Esophagus muscularis mucosa (tissue), 4 donors: ENCODE data around the gene SPAAR. TPM values are rescaled to one million over a fixed set of nuclear protein-coding genes. Genes with fewer than 3 reads are reported as not detected.

ENCODE experiments used
- DNase-seq: peaks from one replicate; pipeline ENCODE4 v3.0.0-alpha.2; 2017; ENCODE audit errors: extremely low spot score
- H3K27ac ChIP-seq, 4 donors: fragments of 200-600 bp; sonication (generic); replicated peaks in 1 of 4; 1 replicate in 3 of 4; 2 replicates in 1 of 4; pipeline ENCODE4 v1.5.1; 2016 to 2019; ENCODE audit warnings: mild to moderate bottlenecking in 1 of 4
- H3K27me3 ChIP-seq, 4 donors: fragments of 200-600 bp; sonication (generic); one replicate each; pipeline versions ENCODE4 v1.5.1 to v1.6.0; 2016 to 2019
- H3K36me3 ChIP-seq, 4 donors: fragments of 200-600 bp; sonication (generic); one replicate each; pipeline ENCODE4 v1.5.1; 2016 to 2019
- H3K4me1 ChIP-seq, 4 donors: fragments of 200-600 bp; sonication (generic); one replicate each; pipeline ENCODE4 v1.5.1; 2016 to 2019
- H3K4me3 ChIP-seq, 4 donors: fragments of 200-600 bp; sonication (generic); 1 replicate in 2 of 4; 2 replicates in 2 of 4; pipeline ENCODE4 v1.5.1; 2016 to 2019; ENCODE audit warnings: mild to moderate bottlenecking in 4 of 4, moderate library complexity in 1 of 4
- H3K9me3 ChIP-seq, 4 donors: fragments of 200-600 bp; sonication (generic); 1 replicate in 3 of 4; 2 replicates in 1 of 4; pipeline ENCODE4 v1.5.1; 2016 to 2019
- EP300 ChIP-seq: sonication (generic); formaldehyde crosslinking; IDR thresholded peaks from one replicate; pipeline ENCODE4 v1.6.1; 2017; ENCODE audit warnings: antibody characterized with exemption
- POLR2A ChIP-seq: fragments of 450-650 bp; IDR thresholded peaks from one replicate; pipeline ENCODE4 v1.6.1; 2017; ENCODE audit warnings: antibody characterized with exemption, moderate library complexity, mild to moderate bottlenecking, low read depth
- POLR2AphosphoS5 ChIP-seq, 2 donors: sonication (generic); formaldehyde crosslinking; IDR thresholded peaks; one replicate each; pipeline ENCODE4 v1.6.1; 2017; ENCODE audit warnings: antibody characterized with exemption in 2 of 2
- WGBS: methylation state at CpG from one replicate; pipeline ENCODE4 v1.1.5; 2018; 5-methylcytosine and 5-hydroxymethylcytosine counted together
- intact Hi-C: fragments of 100-400 bp; cut with DNase I; formaldehyde crosslinking; loops from one replicate; pipeline ENCODE4 v1.15.1; 2023
- total RNA-seq, 4 donors: library from RNA; depleted of rRNA; stranded (reverse); fragments of >200 nt; gene quantifications; one replicate each; pipeline versions ENCODE4 v1.1.0 to v1.2.1, GENCODE V29; 2016
- TF ChIP-seq, protein P1 (sequence below), 3 experiments: fragments of 200-600 bp in 2 of 3; fragments of 450-650 bp in 1 of 3; sonication (generic) in 2 of 3; IDR thresholded peaks; one replicate each; pipeline ENCODE4 v1.5.1; 2017 to 2019; ENCODE audit warnings: antibody characterized with exemption in 3 of 3, mild to moderate bottlenecking in 2 of 3, moderate library complexity in 1 of 3

SPAAR gene
- total RNA-seq, 4 donors from 2014 or later = 2.1 to 5.7 (median 2.8) TPM

DNA sequence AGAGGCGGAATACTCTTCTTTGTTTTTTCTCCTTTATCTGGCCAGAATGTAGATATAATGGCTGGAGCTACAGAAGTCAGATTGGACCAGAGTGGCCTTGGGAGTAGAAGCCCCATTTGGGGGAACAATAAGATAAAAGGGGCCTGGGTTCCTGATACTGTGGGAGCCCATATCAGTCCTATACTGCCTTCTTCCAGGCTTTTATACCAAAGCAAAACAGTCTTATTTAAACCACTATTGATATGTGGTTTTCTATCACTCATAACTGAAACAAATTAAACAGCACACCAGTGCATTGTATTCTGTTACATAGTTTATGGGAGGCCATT, 14.3 kb downstream of the SPAAR start:
- WGBS = 96% methylated on average over 1 of the region's 1 CpG
- intact Hi-C loops = no loop called here
- Histone ChIP-seq H3K27me3 (no peaks in the 10 kb centered on the region), H3K9me3 (no peaks in the 10 kb centered on the region), H3K36me3 (no peaks in the 10 kb centered on the region), H3K27ac (peak overlapping the region; percentile 75 to 83 (median 79)), H3K4me3 (peak overlapping the region in 1 of 4 donors; percentile 4), H3K4me1 (peaks cover 22 to 40% (median 32%) of the 10 kb centered on the region in 4 donors)
- DNase-seq = no peak
- no peak for TF ChIP-seq EP300
- TF ChIP-seq POLR2A = no peak
- no peak for TF ChIP-seq POLR2AphosphoS5 (IDR thresholded peaks at IDR 0.05)
- TF ChIP-seq, protein P1, sequence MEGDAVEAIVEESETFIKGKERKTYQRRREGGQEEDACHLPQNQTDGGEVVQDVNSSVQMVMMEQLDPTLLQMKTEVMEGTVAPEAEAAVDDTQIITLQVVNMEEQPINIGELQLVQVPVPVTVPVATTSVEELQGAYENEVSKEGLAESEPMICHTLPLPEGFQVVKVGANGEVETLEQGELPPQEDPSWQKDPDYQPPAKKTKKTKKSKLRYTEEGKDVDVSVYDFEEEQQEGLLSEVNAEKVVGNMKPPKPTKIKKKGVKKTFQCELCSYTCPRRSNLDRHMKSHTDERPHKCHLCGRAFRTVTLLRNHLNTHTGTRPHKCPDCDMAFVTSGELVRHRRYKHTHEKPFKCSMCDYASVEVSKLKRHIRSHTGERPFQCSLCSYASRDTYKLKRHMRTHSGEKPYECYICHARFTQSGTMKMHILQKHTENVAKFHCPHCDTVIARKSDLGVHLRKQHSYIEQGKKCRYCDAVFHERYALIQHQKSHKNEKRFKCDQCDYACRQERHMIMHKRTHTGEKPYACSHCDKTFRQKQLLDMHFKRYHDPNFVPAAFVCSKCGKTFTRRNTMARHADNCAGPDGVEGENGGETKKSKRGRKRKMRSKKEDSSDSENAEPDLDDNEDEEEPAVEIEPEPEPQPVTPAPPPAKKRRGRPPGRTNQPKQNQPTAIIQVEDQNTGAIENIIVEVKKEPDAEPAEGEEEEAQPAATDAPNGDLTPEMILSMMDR (IDR thresholded peaks at IDR 0.05) = no peak

DNA sequence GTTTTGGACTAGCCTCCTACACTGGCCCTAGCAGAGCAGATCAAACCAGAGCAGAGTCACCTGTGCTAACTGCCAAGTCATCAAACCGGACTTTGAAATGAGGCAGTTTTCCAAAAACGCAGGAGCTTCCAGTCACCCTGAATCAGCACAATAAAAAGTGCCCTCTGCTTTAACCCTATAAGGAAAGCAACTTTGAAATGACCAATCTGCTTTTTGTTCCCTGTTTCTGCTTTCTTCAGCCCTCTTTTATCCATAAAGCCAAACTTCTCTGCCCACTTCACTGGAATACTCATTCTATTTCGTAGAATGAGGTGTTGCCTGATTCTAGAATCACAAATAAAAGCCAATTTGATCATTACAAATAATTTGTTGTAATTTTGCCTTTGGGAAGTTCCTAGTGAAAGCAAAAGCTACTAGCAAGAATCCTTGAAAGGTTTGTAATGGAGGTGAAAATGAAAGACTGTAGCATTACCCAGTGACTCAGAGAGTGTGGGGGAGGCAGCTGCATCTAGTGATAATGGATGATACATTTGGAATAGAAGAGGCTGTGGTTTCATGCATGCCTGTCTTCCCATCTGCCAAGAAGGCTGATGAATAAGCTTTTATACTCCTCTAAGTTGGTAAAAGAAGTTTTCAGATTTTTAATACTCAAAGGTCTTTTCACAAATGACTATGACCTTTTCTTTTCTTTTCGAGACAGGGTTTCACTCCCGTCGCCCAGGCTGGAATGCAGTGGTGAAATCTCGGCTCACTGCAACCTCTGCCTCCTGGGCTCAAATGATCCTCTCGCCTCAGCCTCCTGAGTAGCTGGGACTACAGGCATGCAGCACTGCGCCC, 14.9 kb downstream of the SPAAR start:
- H3K4me3 ChIP-seq = peak overlapping the region in 2 of 4 donors; percentile 4 to 11
- WGBS = 40% methylated on average over 9 of the region's 9 CpGs
- TF ChIP-seq, protein P1 (IDR thresholded peaks at IDR 0.05) = no peak
- peak; percentile 35 to 43 for TF ChIP-seq POLR2AphosphoS5 (IDR thresholded peaks at IDR 0.05)
- H3K4me1 ChIP-seq = peaks cover 19 to 36% (median 31%) of the 10 kb centered on the region in 4 donors
- peak overlapping the region; percentile 75 to 83 (median 79) for H3K27ac ChIP-seq
- DNase-seq = no peak
- intact Hi-C loops = no loop called here
- no peaks in the 10 kb centered on the region for H3K27me3 ChIP-seq
- H3K36me3 ChIP-seq = no peaks in the 10 kb centered on the region
- H3K9me3 ChIP-seq = no peaks in the 10 kb centered on the region

DNA sequence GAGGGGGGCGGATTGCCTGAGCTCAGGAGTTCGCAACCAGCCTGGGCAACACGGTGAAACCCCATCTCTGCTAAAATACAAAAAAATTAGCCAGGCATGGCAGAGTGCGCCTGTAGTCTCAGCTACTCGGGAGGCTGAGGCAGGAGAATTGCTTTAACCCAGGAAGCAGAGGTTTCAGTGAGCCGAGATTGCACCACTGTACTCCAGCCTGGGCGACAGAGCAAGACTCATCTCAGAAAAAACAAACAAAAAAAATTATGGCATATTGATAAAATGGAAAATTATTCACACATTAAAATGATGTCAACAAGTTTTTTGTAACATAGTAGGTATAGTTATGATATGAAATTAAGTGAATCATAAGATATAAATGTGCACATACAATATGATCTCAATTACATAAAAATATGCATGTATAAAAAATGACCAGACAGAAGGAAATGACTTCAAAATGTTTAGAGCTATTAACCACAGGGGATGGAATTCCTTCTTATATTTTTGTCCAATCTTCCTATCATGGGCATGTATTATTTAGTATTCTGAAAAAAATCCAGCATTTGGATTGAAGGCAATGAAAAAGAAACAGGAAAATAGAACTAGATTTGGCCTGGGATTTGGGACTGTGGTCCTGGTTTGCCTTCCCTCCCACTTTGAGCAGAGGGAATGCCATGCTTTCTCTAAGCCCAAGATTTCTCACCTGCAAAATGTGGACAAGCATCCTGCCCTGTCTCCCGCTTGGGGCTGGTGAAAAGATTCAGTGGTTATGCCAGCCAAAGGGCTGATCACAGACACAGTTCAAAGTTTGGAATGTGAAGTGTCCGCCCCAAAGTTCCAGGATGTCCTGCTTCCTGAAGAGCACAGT, 19.5 kb downstream of the SPAAR start:
- Histone ChIP-seq H3K36me3 (no peaks in the 10 kb centered on the region), H3K9me3 (no peaks in the 10 kb centered on the region), H3K4me1 (peaks cover 13 to 15% (median 14%) of the 10 kb centered on the region in 4 donors), H3K27ac (peak overlapping the region in 1 of 4 donors; percentile 17), H3K4me3 (no peak overlapping the region), H3K27me3 (no peaks in the 10 kb centered on the region)
- WGBS = 89% methylated on average over 9 of the region's 9 CpGs
- intact Hi-C loops = no loop called here
- DNase-seq = no peak
- TF ChIP-seq, protein P1 (IDR thresholded peaks at IDR 0.05) = no peak
- TF ChIP-seq POLR2AphosphoS5 (IDR thresholded peaks at IDR 0.05) = peak; percentile 21 to 45

DNA sequence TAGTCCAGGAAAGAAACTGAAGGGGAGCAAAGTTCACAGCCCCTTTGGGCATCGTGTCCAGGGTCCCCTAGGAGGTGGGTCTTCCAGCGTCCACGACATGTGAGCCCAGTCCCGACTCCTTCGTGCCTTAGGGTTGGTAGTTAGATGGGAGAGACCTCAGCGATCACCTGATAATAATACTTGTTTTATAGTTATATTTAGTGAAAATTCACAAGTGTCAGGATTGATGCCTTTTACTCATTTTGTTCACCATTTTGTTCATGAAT, 20.1 kb downstream of the SPAAR start:
- DNase-seq = no peak
- no peaks in the 10 kb centered on the region for H3K36me3 ChIP-seq
- no peaks in the 10 kb centered on the region for H3K27me3 ChIP-seq
- H3K27ac ChIP-seq = no peak overlapping the region
- intact Hi-C loops = no loop called here
- H3K4me1 ChIP-seq = peaks cover 8 to 9% (median 8%) of the 10 kb centered on the region in 4 donors
- no peak overlapping the region for H3K4me3 ChIP-seq
- H3K9me3 ChIP-seq = no peaks in the 10 kb centered on the region
- no peak for TF ChIP-seq EP300
- TF ChIP-seq POLR2AphosphoS5 (IDR thresholded peaks at IDR 0.05) = no peak
- TF ChIP-seq, protein P1 (IDR thresholded peaks at IDR 0.05) = no peak
- no peak for TF ChIP-seq POLR2A
- 90% methylated on average over 6 of the region's 6 CpGs for WGBS
